SJSA1 (cell line): ENCODE measurements around the gene AFDN. TPM values are rescaled to one million over a fixed set of nuclear protein-coding genes. Genes with fewer than 3 reads are reported as not detected.

Source experiments
- DNase-seq, 2 experiments: peaks; one replicate each; pipeline ENCODE4 v3.0.0-alpha.2; 2015 to 2020; ENCODE audit warnings: low spot score in 2 of 2, low read depth in 1 of 2
- H3K27ac ChIP-seq: fragments of 250-450 bp; sonication (Bioruptor Pico); 2 replicates; pipeline ENCODE4 v1.5.1; 2020; ENCODE audit warnings: mild to moderate bottlenecking, moderate library complexity
- H3K27me3 ChIP-seq: fragments of 250-450 bp; sonication (Bioruptor Pico); replicated peaks from 2 replicates; pipeline ENCODE4 v1.5.1; 2020; ENCODE audit warnings: mild to moderate bottlenecking, moderate library complexity
- H3K36me3 ChIP-seq: fragments of 250-450 bp; sonication (Bioruptor Pico); 2 replicates; pipeline ENCODE4 v1.5.1; 2020; ENCODE audit warnings: mild to moderate bottlenecking
- H3K4me1 ChIP-seq: fragments of 250-450 bp; sonication (Bioruptor Pico); replicated peaks from 2 replicates; pipeline ENCODE4 v1.6.1; 2021; ENCODE audit warnings: mild to moderate bottlenecking
- H3K4me3 ChIP-seq: fragments of 250-450 bp; sonication (Bioruptor Pico); 2 replicates; pipeline ENCODE4 v1.5.1; 2020; ENCODE audit warnings: mild to moderate bottlenecking
- H3K9me3 ChIP-seq: fragments of 250-450 bp; sonication (Bioruptor Pico); replicated peaks from 2 replicates; pipeline ENCODE4 v1.5.1; 2020; ENCODE audit warnings: mild to moderate bottlenecking
- total RNA-seq: library from RNA; depleted of rRNA; stranded (reverse); fragments of >200 nt; shearing (Covaris generic); gene quantifications from 2 replicates; pipeline ENCODE4 v1.2.3, GENCODE V29; 2014

AFDN gene
- total RNA-seq, 1 experiment from 2014 or later, result 88.2 TPM

DNA sequence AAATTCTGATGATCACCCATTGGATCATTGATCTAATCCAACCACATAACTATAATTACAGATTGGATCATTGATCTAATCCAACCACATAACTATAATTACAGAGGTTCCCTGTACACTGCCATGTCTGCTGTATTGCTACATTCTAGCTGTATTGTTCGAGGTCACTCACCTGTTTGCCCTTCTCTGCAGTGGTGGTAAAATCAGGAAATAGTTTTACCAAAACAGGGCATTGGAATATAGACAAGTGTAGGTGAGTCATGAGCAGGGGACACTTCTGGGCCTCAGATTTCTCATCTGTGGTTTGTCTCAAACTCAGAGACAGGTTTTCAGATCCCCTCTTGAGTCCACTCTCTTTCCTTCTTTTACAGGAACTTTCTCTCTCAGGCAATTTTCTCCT, 9.0 kb upstream of the AFDN start:
- Histone ChIP-seq H3K4me1 (no peaks in the 10 kb centered on the region), H3K36me3 (no peaks in the 10 kb centered on the region), H3K27me3 (no peaks in the 10 kb centered on the region), H3K4me3 (no peak overlapping the region), H3K9me3 (no peaks in the 10 kb centered on the region), H3K27ac (no peak overlapping the region)
- no peak for DNase-seq

GRCh38 chr6:167819576-167819975, 7.1 kb upstream of the AFDN start:
- Histone ChIP-seq H3K27ac (no peak overlapping the region), H3K36me3 (no peaks in the 10 kb centered on the region), H3K4me3 (no peak overlapping the region), H3K27me3 (no peaks in the 10 kb centered on the region), H3K4me1 (no peaks in the 10 kb centered on the region), H3K9me3 (no peaks in the 10 kb centered on the region)
- DNase-seq, result no peak

DNA sequence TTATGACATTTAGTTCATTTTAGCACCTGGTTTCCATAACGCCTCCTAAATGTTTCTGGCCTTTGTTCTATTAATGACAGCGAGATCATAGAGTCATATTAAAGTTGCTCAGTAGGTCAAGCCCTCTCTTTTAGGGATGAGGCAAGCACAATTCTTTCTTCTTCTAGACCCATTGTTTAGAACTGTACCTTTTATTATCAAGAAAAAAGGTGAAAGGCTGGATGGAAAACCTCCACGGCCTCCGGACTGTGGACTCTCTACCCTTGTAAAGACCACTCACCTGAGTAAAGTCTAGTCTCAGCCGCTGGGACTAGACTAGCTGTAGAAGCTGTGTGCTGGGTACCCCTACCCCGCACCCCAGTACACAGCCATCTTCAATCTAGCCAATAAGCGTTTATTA, 6.0 kb upstream of the AFDN start:
- no peak for DNase-seq
- Histone ChIP-seq H3K4me1 (peaks cover 2% of the 10 kb centered on the region), H3K9me3 (no peaks in the 10 kb centered on the region), H3K27ac (no peak overlapping the region), H3K27me3 (no peaks in the 10 kb centered on the region), H3K4me3 (no peak overlapping the region), H3K36me3 (no peaks in the 10 kb centered on the region)

DNA sequence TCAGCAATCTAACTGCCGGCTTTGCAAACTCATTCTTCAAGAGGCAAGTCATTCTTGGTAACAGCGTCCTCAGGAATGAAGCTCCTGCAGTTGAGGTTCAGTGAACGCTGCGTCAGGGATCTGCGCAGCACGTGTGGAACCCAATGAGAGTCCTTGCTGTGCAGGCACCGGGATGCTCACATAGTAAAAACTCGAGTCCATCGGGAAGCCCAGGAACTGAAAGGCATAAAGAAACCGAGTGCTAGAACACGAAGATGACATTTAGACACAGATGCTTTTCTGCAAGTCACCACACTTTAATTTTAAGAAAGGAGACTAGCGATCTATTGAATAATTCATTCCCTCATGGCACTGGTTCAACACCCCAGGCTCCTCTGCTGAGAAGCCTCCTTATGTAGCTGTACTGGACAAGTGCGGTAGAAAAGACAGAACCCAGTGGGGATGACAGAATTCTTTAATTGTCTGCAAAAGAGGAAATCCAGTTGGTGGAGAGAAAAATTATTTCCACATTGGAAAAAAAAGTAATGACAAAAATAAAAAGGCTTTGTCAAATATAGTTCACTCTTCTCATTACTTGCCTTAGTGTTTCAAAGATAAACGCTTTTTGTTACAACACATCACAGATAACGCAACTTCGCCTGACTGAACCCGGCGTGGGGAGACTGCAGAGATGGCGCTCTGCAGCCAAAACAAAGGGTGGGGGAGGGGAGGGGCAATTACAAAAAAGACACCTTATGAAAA, 1.9 kb upstream of the AFDN start:
- Histone ChIP-seq H3K4me1 (peaks cover 18% of the 10 kb centered on the region), H3K9me3 (no peaks in the 10 kb centered on the region; the same call in 1 of the 2 replicates), H3K4me3 (no peak overlapping the region), H3K27me3 (no peaks in the 10 kb centered on the region), H3K27ac (no peak overlapping the region), H3K36me3 (peaks cover 3% of the 10 kb centered on the region)
- no peak for DNase-seq

DNA sequence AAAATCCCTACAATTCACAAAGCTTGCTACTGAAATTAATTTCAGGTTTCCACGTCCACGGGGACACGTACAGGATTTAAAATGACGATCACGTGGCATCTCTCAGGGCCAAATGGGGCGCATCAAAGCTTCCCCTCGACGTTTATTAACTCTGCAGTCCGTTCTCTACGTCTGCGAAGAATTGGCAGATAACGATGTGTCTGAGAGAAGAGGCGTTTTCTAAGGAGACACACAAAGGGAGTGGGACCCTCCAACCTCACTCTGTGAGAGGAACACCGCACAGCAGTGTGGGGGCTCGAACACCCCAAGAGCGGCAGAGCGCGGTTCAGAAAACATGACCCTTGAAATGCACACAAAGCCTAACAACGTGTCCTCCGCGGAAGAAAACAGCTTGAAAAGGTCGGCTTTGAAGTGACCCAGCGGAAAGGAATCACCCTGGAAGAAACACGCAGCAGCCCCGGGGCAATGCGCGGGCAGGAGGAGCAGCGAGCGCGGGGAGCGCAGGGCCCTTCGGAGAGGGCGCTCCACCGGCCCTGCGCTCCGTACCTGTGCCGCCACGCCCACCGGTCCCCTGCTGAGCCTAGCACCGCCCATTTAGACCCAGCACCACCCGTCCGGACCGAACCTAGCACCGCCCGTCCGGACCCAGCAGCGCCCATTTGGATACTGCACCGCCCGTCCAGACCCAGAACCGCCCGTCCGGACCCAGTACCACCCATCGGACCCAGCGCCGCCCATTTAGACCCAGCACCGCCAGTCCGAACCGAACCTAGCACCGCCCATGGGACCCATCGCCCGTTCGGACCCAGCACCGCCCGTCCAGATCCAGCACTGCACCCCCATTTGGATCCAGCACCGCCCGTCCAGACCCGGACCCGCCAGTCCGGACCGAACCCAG, 1.1 kb upstream of the AFDN start:
- H3K9me3 ChIP-seq, result no peaks in the 10 kb centered on the region; the same call in 1 of the 2 replicates
- no peaks in the 10 kb centered on the region for H3K27me3 ChIP-seq
- DNase-seq, result no peak
- peaks cover 26% of the 10 kb centered on the region for H3K4me1 ChIP-seq
- H3K4me3 ChIP-seq, result peak overlapping the region; percentile 87
- H3K27ac ChIP-seq, result no peak overlapping the region
- peaks cover 3% of the 10 kb centered on the region for H3K36me3 ChIP-seq

- DNase-seq, result peak; percentile 53 to 67
- Histone ChIP-seq H3K27ac (no peak overlapping the region), H3K4me1 (peaks cover 26% of the 10 kb centered on the region), H3K4me3 (peak overlapping the region; percentile 87), H3K36me3 (peaks cover 3% of the 10 kb centered on the region), H3K27me3 (no peaks in the 10 kb centered on the region), H3K9me3 (no peaks in the 10 kb centered on the region; the same call in 1 of the 2 replicates)
Observed at GRCh38 chr6:167826230-167826895, 348 bp upstream of the AFDN start.

DNA sequence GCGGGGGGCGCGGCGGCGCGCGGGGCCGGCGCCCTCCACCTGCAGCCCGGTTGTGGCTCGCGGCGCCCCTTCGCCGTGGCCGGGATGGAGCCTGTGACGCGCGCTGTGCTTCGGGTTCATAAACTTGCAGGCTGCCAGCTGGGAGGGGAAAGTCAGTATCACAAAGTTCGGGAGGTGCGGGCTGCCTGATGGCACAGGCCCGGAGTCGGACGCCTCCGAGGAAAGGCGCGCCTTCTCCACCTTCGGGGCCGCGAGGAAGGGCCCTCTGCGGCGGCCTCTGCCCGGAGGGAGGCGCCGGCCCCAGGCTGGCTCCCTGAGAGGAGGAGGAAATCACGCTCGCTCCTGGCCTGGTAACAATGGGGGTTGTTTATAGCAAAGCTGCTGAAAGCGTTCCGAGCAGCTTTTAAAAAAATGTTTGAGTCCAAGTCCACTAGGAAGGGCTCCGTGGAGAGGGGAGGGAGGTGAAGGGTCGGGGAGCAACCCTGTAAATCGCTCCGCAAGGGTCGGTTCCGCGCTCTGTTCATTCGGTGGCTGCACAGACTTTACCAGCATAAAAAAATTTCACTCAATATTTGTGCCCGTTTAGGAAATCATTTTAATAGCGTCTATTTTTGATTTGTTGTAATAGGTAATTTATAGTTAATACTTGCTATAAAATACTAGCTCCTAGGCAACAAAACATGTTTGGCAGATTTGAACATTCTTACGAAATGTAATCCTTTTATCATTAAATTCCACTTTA, 1.0 kb downstream of the AFDN start:
- H3K27me3 ChIP-seq, result no peaks in the 10 kb centered on the region
- H3K27ac ChIP-seq, result no peak overlapping the region
- peak; percentile 63 to 64 for DNase-seq
- peaks cover 3% of the 10 kb centered on the region for H3K36me3 ChIP-seq
- peak overlapping the region; percentile 87 for H3K4me3 ChIP-seq
- no peaks in the 10 kb centered on the region; the same call in 1 of the 2 replicates for H3K9me3 ChIP-seq
- peaks cover 33% of the 10 kb centered on the region for H3K4me1 ChIP-seq

DNA sequence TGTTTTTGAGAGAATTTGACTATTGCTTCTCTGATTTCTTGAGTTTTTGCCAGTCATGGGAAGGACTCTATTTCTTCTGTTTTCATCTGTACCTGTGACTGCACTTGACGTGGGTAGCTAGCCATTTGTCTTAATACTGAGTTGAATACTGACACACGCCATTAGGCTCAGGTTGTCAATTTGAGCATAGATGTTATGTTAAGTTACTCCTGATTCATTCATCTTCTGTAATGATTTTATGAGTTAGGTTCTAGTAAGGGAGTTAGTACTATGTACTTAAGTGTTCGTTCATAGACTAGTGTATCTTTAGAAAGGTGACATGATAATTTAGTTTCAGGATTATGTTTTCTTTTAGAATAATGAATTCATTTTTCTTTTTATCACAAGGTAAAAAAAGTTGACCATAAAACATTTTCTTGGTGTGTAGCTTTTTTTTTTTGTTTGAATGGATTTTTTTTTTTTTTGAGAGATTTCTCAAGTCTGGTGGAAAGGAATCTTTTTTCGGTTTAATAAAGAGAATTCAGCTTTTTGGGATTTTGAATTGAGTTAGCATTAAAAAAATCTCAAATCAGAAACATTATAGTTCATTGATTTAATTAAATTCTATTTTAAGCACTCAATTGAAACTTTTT, 1.7 kb downstream of the AFDN start:
- H3K9me3 ChIP-seq, result no peaks in the 10 kb centered on the region; the same call in 1 of the 2 replicates
- peak overlapping the region; percentile 87 for H3K4me3 ChIP-seq
- H3K27me3 ChIP-seq, result no peaks in the 10 kb centered on the region
- no peak for DNase-seq
- H3K4me1 ChIP-seq, result peaks cover 40% of the 10 kb centered on the region
- peaks cover 3% of the 10 kb centered on the region for H3K36me3 ChIP-seq
- H3K27ac ChIP-seq, result no peak overlapping the region

DNA sequence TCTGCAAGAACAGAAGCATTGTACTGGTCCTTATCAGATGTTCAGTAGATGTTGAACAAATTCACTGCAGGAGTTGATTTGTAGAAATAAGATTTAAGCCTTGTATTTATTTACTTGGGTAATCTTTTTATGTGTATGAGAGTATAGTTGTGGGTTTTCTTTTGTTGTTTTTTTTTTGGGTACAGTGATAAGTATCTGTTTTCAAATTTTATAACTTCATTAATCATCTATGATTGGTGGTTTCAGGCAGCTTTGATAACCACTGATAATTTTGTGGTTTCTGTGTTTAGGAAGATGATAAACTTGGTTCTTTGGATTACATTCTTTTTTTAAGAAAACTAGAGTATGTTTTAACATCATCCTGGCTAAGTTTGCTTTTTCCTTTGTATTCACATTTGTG, 2.8 kb downstream of the AFDN start:
- H3K27ac ChIP-seq, result no peak overlapping the region
- peaks cover 41% of the 10 kb centered on the region for H3K4me1 ChIP-seq
- DNase-seq, result peak in 1 of 2 experiments; percentile 25
- H3K4me3 ChIP-seq, result no peak overlapping the region
- H3K27me3 ChIP-seq, result no peaks in the 10 kb centered on the region
- H3K9me3 ChIP-seq, result no peaks in the 10 kb centered on the region; the same call in 1 of the 2 replicates
- peaks cover 3% of the 10 kb centered on the region for H3K36me3 ChIP-seq

GRCh38 chr6:167831281-167831828, 4.6 kb downstream of the AFDN start:
- H3K36me3 ChIP-seq, result peaks cover 2% of the 10 kb centered on the region
- H3K4me3 ChIP-seq, result no peak overlapping the region
- no peaks in the 10 kb centered on the region; the same call in 1 of the 2 replicates for H3K9me3 ChIP-seq
- DNase-seq, result no peak
- H3K27ac ChIP-seq, result no peak overlapping the region
- peaks cover 35% of the 10 kb centered on the region for H3K4me1 ChIP-seq
- H3K27me3 ChIP-seq, result no peaks in the 10 kb centered on the region

DNA sequence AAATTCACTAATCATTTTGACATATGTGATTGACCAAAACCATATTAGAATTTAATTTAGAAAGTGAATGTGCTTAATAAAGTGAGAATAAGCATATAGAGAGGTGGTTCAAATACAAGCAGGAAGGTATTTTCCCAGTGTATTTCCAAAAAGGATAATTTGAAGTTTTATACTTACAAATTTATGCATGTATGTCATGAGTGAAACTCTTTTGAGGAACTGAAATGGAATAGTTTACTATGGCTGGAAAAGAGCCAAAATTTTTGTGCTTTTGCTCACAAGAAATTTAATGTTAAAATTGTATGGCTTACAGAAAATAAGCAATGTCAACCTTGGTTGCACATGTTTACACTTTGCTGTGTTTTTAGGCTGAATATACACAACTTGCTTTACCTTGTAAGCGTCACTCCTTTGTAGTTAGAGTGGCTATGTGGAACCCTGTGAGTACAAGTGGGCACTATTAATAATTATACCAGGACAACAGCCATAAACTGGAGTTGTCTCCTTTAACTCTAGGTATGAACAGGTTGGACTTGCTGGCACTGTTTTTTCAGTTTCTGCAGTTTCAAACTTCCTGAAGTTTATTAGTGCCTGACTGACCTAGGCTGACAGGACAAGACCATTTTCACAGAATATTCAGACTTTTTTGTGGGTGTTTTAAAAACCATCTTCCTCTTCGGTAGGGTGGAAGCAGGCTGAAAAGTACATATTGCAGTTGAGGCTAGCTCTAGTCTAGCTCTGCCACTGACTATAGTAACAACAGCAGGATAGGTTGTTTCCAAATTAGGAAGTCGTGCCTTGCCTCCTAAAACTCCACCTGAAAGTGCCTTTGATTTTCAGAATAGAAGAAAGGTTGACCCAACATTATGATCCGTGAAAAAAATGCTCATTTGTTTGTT, 6.0 kb downstream of the AFDN start:
- Histone ChIP-seq H3K4me3 (no peak overlapping the region), H3K36me3 (no peaks in the 10 kb centered on the region), H3K27me3 (no peaks in the 10 kb centered on the region), H3K27ac (no peak overlapping the region), H3K4me1 (peaks cover 34% of the 10 kb centered on the region), H3K9me3 (no peaks in the 10 kb centered on the region)
- no peak for DNase-seq

DNA sequence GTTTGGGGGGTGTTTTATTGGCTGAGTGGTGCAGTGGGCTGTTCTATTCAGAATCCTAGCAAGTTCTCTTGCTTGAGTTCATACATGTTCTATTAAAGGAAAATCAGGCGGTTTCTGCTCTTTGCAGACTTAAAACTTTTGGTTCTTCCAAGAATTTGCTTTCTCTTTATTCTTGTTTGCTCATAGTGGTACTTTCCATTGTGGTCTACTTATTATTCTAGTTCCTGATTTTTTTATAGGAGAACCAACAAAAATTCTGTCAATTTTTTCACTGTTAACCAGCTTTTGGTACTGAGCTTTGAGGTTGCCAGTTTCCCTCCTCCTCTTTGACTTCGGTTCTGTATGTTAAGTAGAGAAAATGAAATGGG, 6.7 kb downstream of the AFDN start:
- Histone ChIP-seq H3K36me3 (no peaks in the 10 kb centered on the region), H3K27me3 (no peaks in the 10 kb centered on the region), H3K9me3 (no peaks in the 10 kb centered on the region), H3K27ac (no peak overlapping the region), H3K4me1 (peaks cover 36% of the 10 kb centered on the region), H3K4me3 (no peak overlapping the region)
- no peak for DNase-seq
